HCT116 (cell line): ENCODE results near the gene TREM1. TPM values are rescaled to one million over a fixed set of nuclear protein-coding genes. Genes with fewer than 3 reads are reported as not detected.

Experiments
- ATAC-seq: fragments of 200-7000 bp; cut with Tn5 transposase; 2 replicates; pipeline ENCODE4 v1.9.1; 2020; ENCODE audit warnings: mild to moderate bottlenecking, moderate library complexity
- BruUV-seq: library from RNA; stranded (reverse); fragments of 400-500 nt; replicated peaks from 2 replicates; lab custom pipeline; 2021; lab: Mats Ljungman, UMichigan
- CTCF ChIA-PET: fragments of 300-600 bp; sonication (Branson Sonifier 250); formaldehyde crosslinking; loops from one replicate; lab custom pipeline; 2021; ENCODE audit warnings: antibody characterized with exemption; lab: Charles Lee
- POLR2A ChIA-PET: fragments of 300-600, 350-600 bp; sonication (Branson Sonifier 250); formaldehyde crosslinking; loops from one replicate; lab custom pipeline; 2021; ENCODE audit warnings: antibody characterized with exemption; lab: Charles Lee
- RAD21 ChIA-PET, 2 experiments: fragments of 300-600 bp; sonication (Branson Sonifier 250); formaldehyde crosslinking; loops; one replicate each; lab custom pipeline; 2023; ENCODE audit warnings: low total read pairs in 2 of 2; ENCODE audit not compliant: uncharacterized antibody in 2 of 2, unreplicated experiment in 2 of 2, low non-redundant PET in 1 of 2; lab: Charles Lee
- DNase-seq: peaks from one replicate; pipeline ENCODE4 v3.0.0-alpha.2; 2010; ENCODE audit warnings: low read depth, low spot score
- H2AFZ ChIP-seq: fragments of 200-600 bp; shearing (Covaris generic), sonication (generic); 2 replicates; pipeline ENCODE4 v1.6.1; 2017; ENCODE audit warnings: low read depth, mixed run types, mixed read lengths, antibody characterized with exemption, low read length; ENCODE audit not compliant: poor library complexity, severe bottlenecking
- H3K27ac ChIP-seq: 2 replicates; pipeline ENCODE4 v1.5.1; 2012; ENCODE audit warnings: low read depth, low read length
- H3K27me3 ChIP-seq: fragments of 200-600 bp; sonication (generic); 2 replicates; pipeline ENCODE4 v1.6.1; 2016; ENCODE audit warnings: mixed run types, low read length, mixed read lengths; ENCODE audit not compliant: insufficient read depth
- H3K36me3 ChIP-seq, 2 experiments: fragments of 200-500 bp in 1 of 2; fragments of 200-600 bp in 1 of 2; sonication (Bioruptor generic) in 1 of 2; sonication (generic) in 1 of 2; 2 replicates each; pipeline versions ENCODE4 v1.5.1 to v1.6.1; 2014 to 2016; ENCODE audit warnings: low read length in 2 of 2, inconsistent platforms in 1 of 2, mixed read lengths in 1 of 2, mixed run types in 1 of 2; ENCODE audit not compliant: insufficient read depth in 2 of 2, control insufficient read depth in 1 of 2
- H3K4me1 ChIP-seq, 2 experiments: fragments of 200-600 bp in 1 of 2; sonication (generic) in 1 of 2; 2 replicates each; pipeline versions ENCODE4 v1.5.1 to v1.6.1; 2012 to 2017; ENCODE audit warnings: low read length in 2 of 2, inconsistent platforms in 1 of 2, mild to moderate bottlenecking in 1 of 2, mixed read lengths in 1 of 2, mixed run types in 1 of 2, moderate library complexity in 1 of 2; ENCODE audit not compliant: insufficient read depth in 2 of 2, control insufficient read depth in 1 of 2
- H3K4me2 ChIP-seq: fragments of 200-600 bp; sonication (generic); 2 replicates; pipeline ENCODE4 v1.6.1; 2017; ENCODE audit warnings: mixed run types, low read length, mixed read lengths
- H3K4me3 ChIP-seq, 2 experiments: fragments of 200-600 bp in 1 of 2; sonication (generic) in 1 of 2; replicated peaks in 1 of 2; 2 replicates each; pipeline ENCODE4 v1.5.1; 2011 to 2016; ENCODE audit warnings: low read length in 2 of 2, control low read depth in 1 of 2, low read depth in 1 of 2, mild to moderate bottlenecking in 1 of 2, mixed read lengths in 1 of 2, mixed run types in 1 of 2
- H3K79me2 ChIP-seq: fragments of 200-600 bp; sonication (generic); 2 replicates; pipeline ENCODE4 v1.6.1; 2017; ENCODE audit warnings: mild to moderate bottlenecking, mixed run types, low read length, moderate library complexity, mixed read lengths; ENCODE audit not compliant: insufficient read depth
- H3K9ac ChIP-seq: fragments of 200-600 bp; sonication (generic); 2 replicates; pipeline ENCODE4 v1.6.1; 2016; ENCODE audit warnings: low read length, mixed read lengths
- H3K9me2 ChIP-seq: fragments of 200-600 bp; sonication (generic), shearing (Covaris generic); 2 replicates; pipeline ENCODE4 v1.6.1; 2017; ENCODE audit warnings: mixed run types, mild to moderate bottlenecking, moderate library complexity; ENCODE audit not compliant: insufficient read depth
- H3K9me3 ChIP-seq, 2 experiments: fragments of 200-500 bp in 1 of 2; fragments of 200-600 bp in 1 of 2; sonication (Bioruptor generic) in 1 of 2; sonication (generic) in 1 of 2; 2 replicates each; pipeline ENCODE4 v1.6.1; 2014 to 2017; ENCODE audit warnings: low read length in 2 of 2, mixed read lengths in 2 of 2, inconsistent platforms in 1 of 2, low read depth in 1 of 2, mild to moderate bottlenecking in 1 of 2, mixed run types in 1 of 2, moderate library complexity in 1 of 2; ENCODE audit not compliant: control insufficient read depth in 1 of 2, insufficient read depth in 1 of 2
- H4K20me1 ChIP-seq: fragments of 200-600 bp; sonication (generic), shearing (Covaris generic); 2 replicates; pipeline ENCODE4 v1.6.1; 2017; ENCODE audit warnings: mixed run types, mild to moderate bottlenecking, moderate library complexity; ENCODE audit not compliant: insufficient read depth
- ATF3 ChIP-seq: IDR thresholded peaks from 2 replicates; pipeline ENCODE4 v1.6.1; 2012
- CEBPB ChIP-seq: IDR thresholded peaks from 2 replicates; pipeline ENCODE4 v1.6.1; 2012; ENCODE audit warnings: low read depth
- CTCF ChIP-seq, 3 experiments: fragments of 200-600 bp in 1 of 3; sonication (generic) in 1 of 3; IDR thresholded peaks in 2 of 3; conservative IDR thresholded peaks in 1 of 3; 2 replicates each; pipeline ENCODE4 v1.5.1; 2012 to 2017; ENCODE audit warnings: low read depth in 2 of 3, low read length in 2 of 3, antibody characterized with exemption in 1 of 3, borderline replicate concordance in 1 of 3, control low read depth in 1 of 3, mild to moderate bottlenecking in 1 of 3, mixed read lengths in 1 of 3, mixed run types in 1 of 3, moderate library complexity in 1 of 3; ENCODE audit not compliant: insufficient read depth in 1 of 3
- ELF1 ChIP-seq: IDR thresholded peaks from 2 replicates; pipeline ENCODE4 v1.6.1; 2012; ENCODE audit warnings: low read depth, borderline replicate concordance
- EZH2 ChIP-seq: fragments of 200-600 bp; sonication (generic); IDR thresholded peaks from 2 replicates; pipeline ENCODE4 v1.6.1; 2017; ENCODE audit warnings: antibody characterized with exemption, mixed run types
- EZH2phosphoT487 ChIP-seq: fragments of 200-600 bp; IDR thresholded peaks from 2 replicates; pipeline ENCODE4 v1.6.1; 2018; ENCODE audit warnings: antibody characterized with exemption, borderline replicate concordance
- POLR2A ChIP-seq: IDR thresholded peaks from 2 replicates; pipeline ENCODE4 v1.7.0; 2011; ENCODE audit warnings: borderline replicate concordance; ENCODE audit not compliant: insufficient read depth, insufficient read length; ENCODE audit errors: extremely low read depth
- POLR2AphosphoS5 ChIP-seq: IDR thresholded peaks from 2 replicates; pipeline ENCODE4 v1.6.1; 2011; ENCODE audit warnings: mild to moderate bottlenecking, low read depth, low read length, moderate library complexity
- RAD21 ChIP-seq: IDR thresholded peaks from 2 replicates; pipeline ENCODE4 v1.6.1; 2012; ENCODE audit warnings: low read depth, mild to moderate bottlenecking
- SIN3A ChIP-seq: IDR thresholded peaks from 2 replicates; pipeline ENCODE4 v1.6.1; 2012; ENCODE audit warnings: low read depth
- SP1 ChIP-seq: IDR thresholded peaks from 2 replicates; pipeline ENCODE4 v1.6.1; 2012; ENCODE audit warnings: low read depth
- SRF ChIP-seq: IDR thresholded peaks from 2 replicates; pipeline ENCODE4 v1.6.1; 2012; ENCODE audit warnings: low read depth
- TCF7L2 ChIP-seq: IDR thresholded peaks from 2 replicates; pipeline ENCODE4 v1.7.0; 2011; ENCODE audit warnings: borderline replicate concordance, inconsistent platforms; ENCODE audit not compliant: insufficient read depth, insufficient read length; ENCODE audit errors: extremely low read depth
- ZNF274 ChIP-seq: fragments of 200-500 bp; sonication (Bioruptor generic); IDR thresholded peaks from 2 replicates; pipeline ENCODE4 v1.6.1; 2014; ENCODE audit warnings: mild to moderate bottlenecking, low read depth, low read length, inconsistent platforms
- intact Hi-C: fragments of 100-400 bp; cut with micrococcal nuclease; formaldehyde crosslinking; loops from 2 replicates; pipeline ENCODE4 v1.10.0; 2022
- total RNA-seq: library from RNA; stranded (reverse); gene quantifications from one replicate; pipeline ENCODE4 v1.2.1, GENCODE V29; 2021; ENCODE audit not compliant: unreplicated experiment
- TF ChIP-seq, protein P1 (sequence below): IDR thresholded peaks from 2 replicates; pipeline ENCODE4 v1.6.1; 2011; ENCODE audit warnings: mild to moderate bottlenecking, low read length, moderate library complexity; ENCODE audit not compliant: insufficient replicate concordance; ENCODE audit errors: extremely low read depth

The TREM1 gene
- total RNA-seq, 1 experiment from 2014 or later = 0.22 TPM

GRCh38 chr6:41302638-41303037, 16.2 kb upstream of the TREM1 start:
- CTCF ChIA-PET = no interaction called here
- RAD21 ChIA-PET = no interaction called here
- H3K79me2 ChIP-seq = no peaks in the 10 kb centered on the region
- ATAC-seq (no peak), DNase-seq (no peak)
- BruUV-seq = no TSS peak
- no peak overlapping the region for H3K9ac ChIP-seq
- H4K20me1 ChIP-seq = no peaks in the 10 kb centered on the region
- H3K4me2 ChIP-seq = no peak overlapping the region
- no peak overlapping the region for H3K4me3 ChIP-seq
- no peaks in the 10 kb centered on the region for H3K9me2 ChIP-seq
- no peaks in the 10 kb centered on the region for H3K27me3 ChIP-seq
- H2AFZ ChIP-seq = no peak overlapping the region
- no peak overlapping the region for H3K27ac ChIP-seq
- no peaks in the 10 kb centered on the region for H3K9me3 ChIP-seq
- POLR2A ChIA-PET = no interaction called here
- intact Hi-C loops = no loop called here
- TF ChIP-seq CEBPB (no peak), RAD21 (no peak), POLR2A (no peak), SP1 (no peak), ELF1 (no peak)
- no peaks in the 10 kb centered on the region for H3K36me3 ChIP-seq
- H3K4me1 ChIP-seq = 0 out of 4 replicates have a peak, but pooled peaks cover 0 to 8% of the 10 kb centered on the region in 2 experiments

- H3K9ac ChIP-seq = no peak overlapping the region
- DNase-seq (no peak), ATAC-seq (no peak)
- ChIA-PET POLR2A (no interaction called here), CTCF (no interaction called here), RAD21 (no interaction called here)
- intact Hi-C loops = no loop called here
- H3K36me3 ChIP-seq = no peaks in the 10 kb centered on the region
- no peak overlapping the region for H3K4me3 ChIP-seq
- H3K4me1 ChIP-seq = no peaks in the 10 kb centered on the region
- H3K27ac ChIP-seq = no peak overlapping the region
- H3K4me2 ChIP-seq = no peak overlapping the region
- H3K9me3 ChIP-seq = no peaks in the 10 kb centered on the region
- no peaks in the 10 kb centered on the region for H3K9me2 ChIP-seq
- no peak overlapping the region for H2AFZ ChIP-seq
- H3K27me3 ChIP-seq = no peaks in the 10 kb centered on the region
- no TSS peak for BruUV-seq
- no peaks in the 10 kb centered on the region for H3K79me2 ChIP-seq
- H4K20me1 ChIP-seq = no peaks in the 10 kb centered on the region
- TF ChIP-seq CTCF (IDR thresholded peaks at IDR 0.05 in 2 of 3, conservative IDR thresholded peaks at IDR 0.05 in 1 of 3; ENCODE audit: borderline replicate concordance in 1 of 3, insufficient read depth in 1 of 3, low read depth in 2 of 3, low read length in 2 of 3) (no peak), SIN3A (no peak), TCF7L2 (no peak), EZH2phosphoT487 (no peak), POLR2A (no peak), ATF3 (no peak), SRF (no peak), ELF1 (no peak), EZH2 (no peak), SP1 (no peak), CEBPB (no peak), RAD21 (no peak), ZNF274 (no peak), POLR2AphosphoS5 (no peak)
- TF ChIP-seq, protein P1, sequence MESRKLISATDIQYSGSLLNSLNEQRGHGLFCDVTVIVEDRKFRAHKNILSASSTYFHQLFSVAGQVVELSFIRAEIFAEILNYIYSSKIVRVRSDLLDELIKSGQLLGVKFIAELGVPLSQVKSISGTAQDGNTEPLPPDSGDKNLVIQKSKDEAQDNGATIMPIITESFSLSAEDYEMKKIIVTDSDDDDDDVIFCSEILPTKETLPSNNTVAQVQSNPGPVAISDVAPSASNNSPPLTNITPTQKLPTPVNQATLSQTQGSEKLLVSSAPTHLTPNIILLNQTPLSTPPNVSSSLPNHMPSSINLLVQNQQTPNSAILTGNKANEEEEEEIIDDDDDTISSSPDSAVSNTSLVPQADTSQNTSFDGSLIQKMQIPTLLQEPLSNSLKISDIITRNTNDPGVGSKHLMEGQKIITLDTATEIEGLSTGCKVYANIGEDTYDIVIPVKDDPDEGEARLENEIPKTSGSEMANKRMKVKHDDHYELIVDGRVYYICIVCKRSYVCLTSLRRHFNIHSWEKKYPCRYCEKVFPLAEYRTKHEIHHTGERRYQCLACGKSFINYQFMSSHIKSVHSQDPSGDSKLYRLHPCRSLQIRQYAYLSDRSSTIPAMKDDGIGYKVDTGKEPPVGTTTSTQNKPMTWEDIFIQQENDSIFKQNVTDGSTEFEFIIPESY = no peak
These were observed 12.5 kb upstream of the TREM1 start for GRCh38 chr6:41298785-41299502.
